Activated T-cell treated with anti-CD3 and anti-CD28 coated beads for 24 hours (primary cell): ENCODE results near the gene GDA.

ENCODE experiments used
- DNase-seq: peaks from one replicate; pipeline ENCODE4 v3.0.0-alpha.2; 2020; ENCODE audit warnings: low read depth

Gene GDA

DNA sequence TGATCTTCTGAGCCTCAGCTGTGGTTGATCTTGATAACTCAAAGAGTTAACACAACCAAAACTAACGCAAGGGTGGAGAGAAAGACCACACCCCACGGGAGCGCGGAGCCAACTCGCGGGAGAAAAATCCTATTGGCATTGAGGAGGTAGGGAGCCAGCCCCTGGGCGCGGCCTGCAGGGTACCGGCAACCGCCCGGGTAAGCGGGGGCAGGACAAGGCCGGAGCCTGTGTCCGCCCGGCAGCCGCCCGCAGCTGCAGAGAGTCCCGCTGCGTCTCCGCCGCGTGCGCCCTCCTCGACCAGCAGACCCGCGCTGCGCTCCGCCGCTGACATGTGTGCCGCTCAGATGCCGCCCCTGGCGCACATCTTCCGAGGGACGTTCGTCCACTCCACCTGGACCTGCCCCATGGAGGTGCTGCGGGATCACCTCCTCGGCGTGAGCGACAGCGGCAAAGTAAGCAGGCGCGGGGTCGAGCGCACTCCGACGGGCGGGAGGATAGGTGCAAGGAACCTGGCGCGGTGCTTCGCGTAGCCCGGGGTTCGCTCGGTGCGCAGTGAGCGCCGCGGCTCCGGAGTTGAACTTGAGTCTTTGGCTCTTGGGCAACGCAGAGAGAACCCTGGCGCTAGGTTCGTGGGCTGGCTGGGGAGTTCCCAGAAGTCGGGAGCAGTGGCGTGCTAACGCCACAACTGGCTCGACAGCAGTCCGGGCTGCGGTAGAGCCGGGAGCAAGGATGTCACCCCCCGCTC, at the start of gene GDA:
Gene GDA (plus strand): TSS at position 210 of the 745 bp plus-strand sequence. CDS start 120 bp downstream, at position 330.
- DNase-seq = no peak

DNA sequence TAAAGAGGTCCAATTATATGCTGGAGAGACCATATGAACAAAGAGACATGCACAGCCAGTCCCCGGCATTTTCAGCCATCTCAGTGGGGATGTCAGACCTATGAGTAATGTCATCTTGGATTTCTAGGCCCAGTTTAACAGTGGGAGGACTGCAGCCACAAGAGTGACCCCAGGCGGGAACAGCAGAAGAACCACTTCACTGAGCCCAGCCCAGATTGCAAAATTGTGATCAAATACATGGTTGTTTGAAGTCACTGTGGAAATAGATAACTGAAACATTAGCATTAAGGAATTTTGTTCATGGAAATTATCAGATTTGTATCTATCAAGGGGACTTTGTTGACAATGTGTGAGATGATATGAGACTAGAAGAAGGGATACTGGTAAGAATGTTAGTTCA, 46.7 kb upstream of the GDA start:
- no peak for DNase-seq

- DNase-seq = no peak
Measured at GRCh38 chr9:72113056-72113455, 36.2 kb upstream of the GDA start.

- no peak for DNase-seq
Measured at GRCh38 chr9:72119853-72120252, 29.4 kb upstream of the GDA start.

- DNase-seq = no peak
Measured at GRCh38 chr9:72124947-72125346, 24.3 kb upstream of the GDA start.

DNA sequence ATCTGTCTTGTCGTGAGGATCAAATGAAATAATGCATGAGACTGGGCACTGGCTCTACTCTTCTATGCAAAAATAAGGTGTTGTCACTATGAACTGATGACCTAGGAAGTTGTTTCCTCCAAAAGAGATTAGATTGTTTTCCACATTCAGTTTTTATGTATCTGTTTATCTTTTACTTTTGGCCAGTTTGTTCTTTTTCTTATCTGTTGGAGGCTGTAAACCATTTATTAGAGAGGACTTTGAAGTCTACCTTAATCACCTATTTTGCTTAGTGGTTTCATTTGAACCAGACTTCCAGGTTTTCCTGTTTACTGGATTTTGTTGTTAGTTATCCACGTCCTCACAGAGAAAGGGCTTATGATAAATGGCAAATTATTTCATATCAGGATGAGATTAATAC, 21.5 kb upstream of the GDA start:
- no peak for DNase-seq

GRCh38 chr9:72128526-72128925, 20.7 kb upstream of the GDA start:
- DNase-seq = no peak

- no peak for DNase-seq
Measured at GRCh38 chr9:72129271-72130156, 19.7 kb upstream of the GDA start.

DNA sequence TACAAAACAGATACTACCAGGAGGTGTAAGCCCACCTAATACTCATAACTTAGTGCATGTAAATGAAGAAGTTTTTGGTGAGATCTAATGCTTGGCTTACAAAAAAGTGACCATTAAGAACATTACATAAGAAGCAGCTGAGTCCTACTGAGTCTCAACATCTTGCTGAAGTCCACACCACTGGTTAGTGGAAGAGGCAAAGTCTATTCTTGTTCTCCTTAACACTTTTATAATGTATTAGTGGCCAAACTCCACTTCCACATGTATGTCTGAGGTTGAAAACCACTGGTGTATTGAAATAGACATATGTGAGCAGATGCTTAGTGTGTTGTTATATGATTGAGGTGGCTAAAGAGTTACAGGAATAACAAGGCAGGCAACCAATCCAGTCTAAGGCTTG, 18.9 kb upstream of the GDA start:
- no peak for DNase-seq

GRCh38 chr9:72131206-72131605, 18.0 kb upstream of the GDA start:
- DNase-seq = no peak

- DNase-seq = no peak
Measured at GRCh38 chr9:72132052-72132451, 17.2 kb upstream of the GDA start.

- DNase-seq = no peak
Measured at GRCh38 chr9:72133365-72134035, 15.7 kb upstream of the GDA start.

DNA sequence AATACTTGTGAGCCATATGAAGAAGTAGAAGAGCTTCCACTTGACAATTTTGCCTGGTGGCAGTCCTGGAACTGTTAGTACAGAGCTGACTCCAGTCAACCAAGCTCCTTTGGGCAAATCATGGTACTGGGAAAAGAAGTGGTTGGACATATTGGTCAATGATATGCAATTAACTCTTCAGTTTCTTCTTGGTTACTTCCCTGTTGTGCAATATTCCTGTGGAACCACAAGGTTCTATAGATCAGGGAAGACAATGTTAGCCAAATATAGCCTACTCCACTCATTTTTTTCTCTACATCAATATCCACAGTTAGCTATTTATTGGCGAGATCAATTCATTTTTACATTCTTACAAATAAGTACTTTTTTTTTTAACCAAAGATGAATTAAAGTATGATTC, 14.4 kb upstream of the GDA start:
- no peak for DNase-seq

DNA sequence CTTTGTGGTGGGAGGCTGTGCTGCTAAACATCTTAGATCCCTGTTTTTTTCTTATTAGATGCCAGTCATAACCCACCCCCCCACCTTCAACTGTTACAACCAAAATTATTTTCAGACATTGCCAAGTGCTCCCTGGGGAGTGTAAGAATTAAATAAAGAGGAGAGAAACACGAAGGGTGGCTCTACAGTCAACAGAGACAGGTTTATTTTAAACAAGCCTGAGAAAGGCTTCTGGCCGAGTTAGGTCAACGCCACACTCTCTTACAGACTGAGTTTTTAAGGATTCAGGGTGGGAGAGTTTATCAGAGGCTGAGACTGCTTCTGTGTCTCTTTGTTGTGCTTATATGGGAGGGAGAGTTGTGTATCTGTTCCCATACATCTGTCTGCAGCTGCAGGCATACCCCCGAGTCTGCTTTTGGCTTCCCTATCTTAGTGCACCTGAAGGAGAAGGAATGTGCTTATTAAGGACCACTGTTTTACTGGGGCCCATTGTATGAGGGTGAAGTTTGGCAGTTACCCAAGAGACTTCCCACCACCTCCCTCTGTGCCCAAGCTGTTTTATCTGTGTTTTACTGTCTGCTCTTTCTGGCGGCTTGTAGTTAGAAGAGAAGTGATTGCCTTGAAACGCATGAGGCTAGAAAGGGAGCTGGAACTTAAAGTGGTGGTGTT, 11.4 kb upstream of the GDA start:
- no peak for DNase-seq

DNA sequence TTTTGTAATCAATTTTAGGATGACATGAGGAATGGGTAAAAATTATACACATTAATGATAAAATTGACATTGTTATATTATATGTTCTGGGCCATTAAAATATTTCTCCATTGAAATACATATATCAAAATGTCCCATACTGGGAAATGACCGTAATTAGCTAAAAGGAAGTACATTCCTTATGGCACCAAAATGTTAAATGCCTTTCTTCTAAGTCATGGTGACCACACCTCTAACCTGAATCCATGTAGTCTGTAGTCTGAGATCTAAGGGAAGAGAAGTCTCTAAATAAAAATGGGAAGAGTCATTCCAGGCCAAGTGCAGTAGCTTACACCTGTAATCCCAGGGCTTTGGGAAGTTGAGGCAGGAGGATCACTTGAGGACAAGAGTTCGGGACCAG, 10.0 kb upstream of the GDA start:
- no peak for DNase-seq

DNA sequence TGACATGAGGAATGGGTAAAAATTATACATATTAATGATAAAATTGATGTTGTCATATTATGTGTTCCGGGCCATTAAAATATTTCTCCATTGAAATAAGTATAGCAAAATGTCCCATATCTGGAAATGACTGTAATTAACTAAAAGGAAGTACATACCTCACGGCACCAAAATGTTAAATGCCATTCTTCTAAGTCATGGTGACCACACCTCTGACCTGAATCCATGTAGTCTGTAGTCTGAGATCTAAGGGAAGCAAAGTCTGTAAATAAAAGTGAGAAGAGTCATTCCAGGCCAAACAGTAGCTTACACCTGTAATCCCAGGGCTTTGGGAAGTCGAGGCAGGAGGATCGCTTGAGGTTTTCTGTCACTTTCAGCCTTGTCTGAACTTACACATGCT, 8.7 kb upstream of the GDA start:
- DNase-seq = no peak

DNA sequence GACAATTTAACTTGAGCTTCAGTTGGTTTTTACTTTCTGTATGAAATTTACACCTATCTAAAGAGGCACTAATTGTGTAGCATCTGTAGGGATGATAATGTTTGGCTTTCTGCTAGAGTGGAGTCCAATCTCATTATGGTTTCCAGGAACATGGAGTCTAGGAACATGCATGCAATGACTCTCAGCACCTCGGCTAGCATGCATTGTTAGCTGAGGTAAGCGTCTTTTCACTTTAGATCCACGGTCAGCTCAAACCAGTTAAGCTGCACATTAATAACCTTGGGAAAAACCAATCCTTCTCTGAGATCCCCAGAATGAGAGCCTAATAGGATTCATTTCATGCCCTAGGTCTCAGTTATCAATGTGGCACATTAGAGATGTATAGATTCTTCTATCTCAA, 7.8 kb upstream of the GDA start:
- DNase-seq = no peak

GRCh38 chr9:72144756-72145492, 4.3 kb upstream of the GDA start:
- no peak for DNase-seq

- DNase-seq = no peak
Measured at GRCh38 chr9:72145733-72146505, 3.3 kb upstream of the GDA start.

GRCh38 chr9:72147676-72148075, 1.6 kb upstream of the GDA start:
- no peak for DNase-seq

- no peak for DNase-seq
Measured at GRCh38 chr9:72150127-72150526, 887 bp downstream of the GDA start.
